HG02623 (cell line): ENCODE measurements around the gene RFX1.
"Not testable (repeated sequence)": the region's sequence is repeated elsewhere in the genome, so short reads cannot be mapped to it uniquely, and the experiment has no call there.

Experiments
- ATAC-seq: cut with Tn5 transposase; IDR thresholded peaks from one replicate; pipeline ENCODE4 v1.9.1; 2021; ENCODE audit warnings: moderate library complexity; ENCODE audit not compliant: unreplicated experiment

The RFX1 gene

GRCh38 chr19:13938301-13939064 lies 67.6 kb downstream of the RFX1 start, which contains the start of gene PODNL1:
PODNL1 (minus strand) TSS chr19:13938417; CDS start chr19:13938181, 236 bp downstream.
- ATAC-seq, result no peak

GRCh38 chr19:13937479-13938300 lies 68.4 kb downstream of the RFX1 start:
- ATAC-seq, result no peak

GRCh38 chr19:13935765-13936510 lies 70.2 kb downstream of the RFX1 start:
- ATAC-seq, result no peak

- no peak for ATAC-seq
Measured at GRCh38 chr19:13934785-13935109, 71.4 kb downstream of the RFX1 start.

- ATAC-seq, result no peak
Measured at GRCh38 chr19:13932911-13933393, 73.2 kb downstream of the RFX1 start.

- no peak for ATAC-seq
Measured at GRCh38 chr19:13932149-13932637, 73.9 kb downstream of the RFX1 start.

- no peak for ATAC-seq
Measured at GRCh38 chr19:13931391-13932148, 74.5 kb downstream of the RFX1 start.

- no peak for ATAC-seq
Measured at GRCh38 chr19:13930402-13930801, 75.7 kb downstream of the RFX1 start.

GRCh38 chr19:13929956-13930355 lies 76.2 kb downstream of the RFX1 start:
- no peak for ATAC-seq

- ATAC-seq, result no peak
Measured at GRCh38 chr19:13929340-13929739, 76.8 kb downstream of the RFX1 start.

GRCh38 chr19:13926715-13927114 lies 79.4 kb downstream of the RFX1 start:
- ATAC-seq, result no peak

- no peak for ATAC-seq
Measured at GRCh38 chr19:13926010-13926409, 80.1 kb downstream of the RFX1 start.

GRCh38 chr19:13923194-13923987 lies 82.7 kb downstream of the RFX1 start:
- no peak for ATAC-seq

- not testable (repeated sequence) for ATAC-seq
Measured at GRCh38 chr19:13922118-13922517, 84.0 kb downstream of the RFX1 start.

- no peak for ATAC-seq
Measured at GRCh38 chr19:13920940-13921747, 85.0 kb downstream of the RFX1 start.

- ATAC-seq, result no peak
Measured at GRCh38 chr19:13920524-13920923, 85.6 kb downstream of the RFX1 start.

- ATAC-seq, result no peak
Measured at GRCh38 chr19:13918726-13919411, 87.3 kb downstream of the RFX1 start.

GRCh38 chr19:13917888-13918406 lies 88.2 kb downstream of the RFX1 start:
- no peak for ATAC-seq
